ENCODE data around the gene MLEC. TPM values are rescaled to one million over a fixed set of nuclear protein-coding genes. Genes with fewer than 3 reads are reported as not detected.

MLEC gene
- total and polyA plus RNA-seq, 9 of the 15 experiments (the other 6 are each of a cell fraction or from before 2014, with no cell fraction given) = 18.5 to 108 (median 57.8) TPM

DNA sequence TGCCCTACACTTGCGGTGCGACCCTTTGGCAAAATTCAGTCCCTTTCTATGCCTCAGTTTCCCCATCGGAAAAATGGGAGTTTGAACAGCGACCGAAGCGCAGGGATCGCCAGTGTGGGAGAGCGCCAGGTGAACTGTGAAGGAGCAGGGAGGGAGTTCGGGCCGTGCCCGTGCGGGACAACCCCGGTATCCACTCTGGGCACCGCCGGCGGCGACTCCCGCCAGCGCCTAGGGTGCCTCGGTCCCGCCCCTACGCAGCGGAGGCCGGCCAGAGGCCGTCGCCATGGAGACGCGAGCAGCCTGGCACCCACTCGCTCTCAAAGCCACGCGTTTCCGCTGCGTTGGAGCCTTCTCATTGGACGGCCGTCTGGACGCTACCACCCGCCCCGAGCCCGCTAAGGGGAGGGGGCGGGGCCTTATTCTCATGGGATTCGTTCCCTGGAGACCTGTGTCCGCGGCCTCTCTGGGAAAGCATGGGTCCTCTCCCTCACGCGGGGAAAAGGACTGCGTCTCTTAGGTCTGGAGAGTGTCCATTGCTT is 729 bp upstream of the MLEC start (continued):
- TF ChIP-seq, protein P1, sequence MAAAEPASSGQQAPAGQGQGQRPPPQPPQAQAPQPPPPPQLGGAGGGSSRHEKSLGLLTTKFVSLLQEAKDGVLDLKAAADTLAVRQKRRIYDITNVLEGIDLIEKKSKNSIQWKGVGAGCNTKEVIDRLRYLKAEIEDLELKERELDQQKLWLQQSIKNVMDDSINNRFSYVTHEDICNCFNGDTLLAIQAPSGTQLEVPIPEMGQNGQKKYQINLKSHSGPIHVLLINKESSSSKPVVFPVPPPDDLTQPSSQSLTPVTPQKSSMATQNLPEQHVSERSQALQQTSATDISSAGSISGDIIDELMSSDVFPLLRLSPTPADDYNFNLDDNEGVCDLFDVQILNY (CRISPR knock-in tag; IDR thresholded peaks at IDR 0.05) = no peak
- TF ChIP-seq TAF7 (tag; IDR thresholded peaks at IDR 0.05) (no peak; the same call in 1 of the 2 replicates), SLC30A9 (CRISPR knock-in tag; IDR thresholded peaks at IDR 0.05) (no peak), SMARCE1 (IDR thresholded peaks at IDR 0.05) (peak; percentile 37; the same call in 1 of the 2 replicates), ZNF644 (tag; IDR thresholded peaks at IDR 0.05; ENCODE audit: low read depth) (no peak), ZNF263 (CRISPR knock-in tag; IDR thresholded peaks at IDR 0.05; ENCODE audit: borderline replicate concordance) (peak; percentile 35; the same call in 1 of the 2 replicates), CSDE1 (IDR thresholded peaks at IDR 0.05) (peak in 1 of 2 experiments; percentile 74; a peak in 2 of 4 replicates), PML (IDR thresholded peaks at IDR 0.05; ENCODE audit: low read length) (peak; percentile 62; the same call in 1 of the 2 replicates), POLR2B (IDR thresholded peaks at IDR 0.05; ENCODE audit: low read depth, partially characterized antibody) (peak; percentile 62), MEF2A (IDR thresholded peaks at IDR 0.05; ENCODE audit: control insufficient read depth, low read depth, low read length) (no peak), TBP (optimal IDR thresholded peaks at IDR 0.05; ENCODE audit: low read depth, low read length) (no peak), HLTF (IDR thresholded peaks at IDR 0.05) (no peak)
- TF ChIP-seq, protein P2, sequence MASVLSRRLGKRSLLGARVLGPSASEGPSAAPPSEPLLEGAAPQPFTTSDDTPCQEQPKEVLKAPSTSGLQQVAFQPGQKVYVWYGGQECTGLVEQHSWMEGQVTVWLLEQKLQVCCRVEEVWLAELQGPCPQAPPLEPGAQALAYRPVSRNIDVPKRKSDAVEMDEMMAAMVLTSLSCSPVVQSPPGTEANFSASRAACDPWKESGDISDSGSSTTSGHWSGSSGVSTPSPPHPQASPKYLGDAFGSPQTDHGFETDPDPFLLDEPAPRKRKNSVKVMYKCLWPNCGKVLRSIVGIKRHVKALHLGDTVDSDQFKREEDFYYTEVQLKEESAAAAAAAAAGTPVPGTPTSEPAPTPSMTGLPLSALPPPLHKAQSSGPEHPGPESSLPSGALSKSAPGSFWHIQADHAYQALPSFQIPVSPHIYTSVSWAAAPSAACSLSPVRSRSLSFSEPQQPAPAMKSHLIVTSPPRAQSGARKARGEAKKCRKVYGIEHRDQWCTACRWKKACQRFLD (CRISPR knock-in tag; IDR thresholded peaks at IDR 0.05) = no peak
- TF ChIP-seq, protein P3, sequence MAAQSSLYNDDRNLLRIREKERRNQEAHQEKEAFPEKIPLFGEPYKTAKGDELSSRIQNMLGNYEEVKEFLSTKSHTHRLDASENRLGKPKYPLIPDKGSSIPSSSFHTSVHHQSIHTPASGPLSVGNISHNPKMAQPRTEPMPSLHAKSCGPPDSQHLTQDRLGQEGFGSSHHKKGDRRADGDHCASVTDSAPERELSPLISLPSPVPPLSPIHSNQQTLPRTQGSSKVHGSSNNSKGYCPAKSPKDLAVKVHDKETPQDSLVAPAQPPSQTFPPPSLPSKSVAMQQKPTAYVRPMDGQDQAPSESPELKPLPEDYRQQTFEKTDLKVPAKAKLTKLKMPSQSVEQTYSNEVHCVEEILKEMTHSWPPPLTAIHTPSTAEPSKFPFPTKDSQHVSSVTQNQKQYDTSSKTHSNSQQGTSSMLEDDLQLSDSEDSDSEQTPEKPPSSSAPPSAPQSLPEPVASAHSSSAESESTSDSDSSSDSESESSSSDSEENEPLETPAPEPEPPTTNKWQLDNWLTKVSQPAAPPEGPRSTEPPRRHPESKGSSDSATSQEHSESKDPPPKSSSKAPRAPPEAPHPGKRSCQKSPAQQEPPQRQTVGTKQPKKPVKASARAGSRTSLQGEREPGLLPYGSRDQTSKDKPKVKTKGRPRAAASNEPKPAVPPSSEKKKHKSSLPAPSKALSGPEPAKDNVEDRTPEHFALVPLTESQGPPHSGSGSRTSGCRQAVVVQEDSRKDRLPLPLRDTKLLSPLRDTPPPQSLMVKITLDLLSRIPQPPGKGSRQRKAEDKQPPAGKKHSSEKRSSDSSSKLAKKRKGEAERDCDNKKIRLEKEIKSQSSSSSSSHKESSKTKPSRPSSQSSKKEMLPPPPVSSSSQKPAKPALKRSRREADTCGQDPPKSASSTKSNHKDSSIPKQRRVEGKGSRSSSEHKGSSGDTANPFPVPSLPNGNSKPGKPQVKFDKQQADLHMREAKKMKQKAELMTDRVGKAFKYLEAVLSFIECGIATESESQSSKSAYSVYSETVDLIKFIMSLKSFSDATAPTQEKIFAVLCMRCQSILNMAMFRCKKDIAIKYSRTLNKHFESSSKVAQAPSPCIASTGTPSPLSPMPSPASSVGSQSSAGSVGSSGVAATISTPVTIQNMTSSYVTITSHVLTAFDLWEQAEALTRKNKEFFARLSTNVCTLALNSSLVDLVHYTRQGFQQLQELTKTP (IDR thresholded peaks at IDR 0.05; ENCODE audit: low read depth in 1 of 2, partially characterized antibody in 2 of 2) = no peak
- TF ChIP-seq, protein P4, sequence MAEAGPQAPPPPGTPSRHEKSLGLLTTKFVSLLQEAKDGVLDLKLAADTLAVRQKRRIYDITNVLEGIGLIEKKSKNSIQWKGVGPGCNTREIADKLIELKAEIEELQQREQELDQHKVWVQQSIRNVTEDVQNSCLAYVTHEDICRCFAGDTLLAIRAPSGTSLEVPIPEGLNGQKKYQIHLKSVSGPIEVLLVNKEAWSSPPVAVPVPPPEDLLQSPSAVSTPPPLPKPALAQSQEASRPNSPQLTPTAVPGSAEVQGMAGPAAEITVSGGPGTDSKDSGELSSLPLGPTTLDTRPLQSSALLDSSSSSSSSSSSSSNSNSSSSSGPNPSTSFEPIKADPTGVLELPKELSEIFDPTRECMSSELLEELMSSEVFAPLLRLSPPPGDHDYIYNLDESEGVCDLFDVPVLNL (CRISPR knock-in tag; IDR thresholded peaks at IDR 0.05; ENCODE audit: low read depth) = no peak
- TF ChIP-seq, protein P5, sequence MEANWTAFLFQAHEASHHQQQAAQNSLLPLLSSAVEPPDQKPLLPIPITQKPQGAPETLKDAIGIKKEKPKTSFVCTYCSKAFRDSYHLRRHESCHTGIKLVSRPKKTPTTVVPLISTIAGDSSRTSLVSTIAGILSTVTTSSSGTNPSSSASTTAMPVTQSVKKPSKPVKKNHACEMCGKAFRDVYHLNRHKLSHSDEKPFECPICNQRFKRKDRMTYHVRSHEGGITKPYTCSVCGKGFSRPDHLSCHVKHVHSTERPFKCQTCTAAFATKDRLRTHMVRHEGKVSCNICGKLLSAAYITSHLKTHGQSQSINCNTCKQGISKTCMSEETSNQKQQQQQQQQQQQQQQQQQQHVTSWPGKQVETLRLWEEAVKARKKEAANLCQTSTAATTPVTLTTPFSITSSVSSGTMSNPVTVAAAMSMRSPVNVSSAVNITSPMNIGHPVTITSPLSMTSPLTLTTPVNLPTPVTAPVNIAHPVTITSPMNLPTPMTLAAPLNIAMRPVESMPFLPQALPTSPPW (CRISPR knock-in tag; IDR thresholded peaks at IDR 0.05) = peak; percentile 74; the same call in 1 of the 2 replicates
- TF ChIP-seq, protein P6, sequence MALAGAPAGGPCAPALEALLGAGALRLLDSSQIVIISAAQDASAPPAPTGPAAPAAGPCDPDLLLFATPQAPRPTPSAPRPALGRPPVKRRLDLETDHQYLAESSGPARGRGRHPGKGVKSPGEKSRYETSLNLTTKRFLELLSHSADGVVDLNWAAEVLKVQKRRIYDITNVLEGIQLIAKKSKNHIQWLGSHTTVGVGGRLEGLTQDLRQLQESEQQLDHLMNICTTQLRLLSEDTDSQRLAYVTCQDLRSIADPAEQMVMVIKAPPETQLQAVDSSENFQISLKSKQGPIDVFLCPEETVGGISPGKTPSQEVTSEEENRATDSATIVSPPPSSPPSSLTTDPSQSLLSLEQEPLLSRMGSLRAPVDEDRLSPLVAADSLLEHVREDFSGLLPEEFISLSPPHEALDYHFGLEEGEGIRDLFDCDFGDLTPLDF (CRISPR knock-in tag; IDR thresholded peaks at IDR 0.05) = peak; percentile 47
